Stimulated activated CD8-positive, alpha-beta memory T cell treated with anti-CD3 and anti-CD28 coated beads, Interleukin-15, amount 100 ng/mL, for 48 hours (primary cell): ENCODE data around the gene NHS.
"Not testable (repeated sequence)": the region's sequence is repeated elsewhere in the genome, so short reads cannot be mapped to it uniquely, and the experiment has no call there.

Source experiments
- DNase-seq, 2 donors: peaks; one replicate each; pipeline ENCODE4 v3.0.0-alpha.2; 2020; ENCODE audit warnings: low read depth in 2 of 2

NHS gene

GRCh38 chrX:17405225-17405969, 30.4 kb downstream of the NHS start:
- no peak for DNase-seq

GRCh38 chrX:17409566-17410290, 34.7 kb downstream of the NHS start:
- DNase-seq, result no peak

- no peak for DNase-seq
Observed at GRCh38 chrX:17410651-17411050, 35.7 kb downstream of the NHS start.

- DNase-seq, result no peak
Observed at GRCh38 chrX:17411205-17411604, 36.2 kb downstream of the NHS start.

DNA sequence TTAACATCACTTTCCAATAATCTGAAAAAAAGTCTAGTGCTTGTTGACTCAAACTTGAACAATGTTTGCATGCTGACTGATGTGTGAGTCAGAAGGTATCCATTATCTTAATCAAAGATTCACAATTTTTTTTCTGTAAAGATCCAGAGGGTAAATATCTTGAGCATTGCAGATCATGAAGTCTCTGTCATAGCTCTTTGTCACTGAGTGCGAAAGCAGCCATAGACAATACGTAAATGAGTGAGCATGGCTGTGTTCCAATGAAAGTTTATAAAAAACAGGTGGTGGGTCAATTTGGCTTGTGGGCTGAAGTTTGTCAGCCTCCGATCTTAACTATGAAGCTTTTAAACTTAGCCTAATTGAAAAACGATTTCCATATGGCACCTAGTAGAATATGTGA, 37.7 kb downstream of the NHS start:
- no peak for DNase-seq

DNA sequence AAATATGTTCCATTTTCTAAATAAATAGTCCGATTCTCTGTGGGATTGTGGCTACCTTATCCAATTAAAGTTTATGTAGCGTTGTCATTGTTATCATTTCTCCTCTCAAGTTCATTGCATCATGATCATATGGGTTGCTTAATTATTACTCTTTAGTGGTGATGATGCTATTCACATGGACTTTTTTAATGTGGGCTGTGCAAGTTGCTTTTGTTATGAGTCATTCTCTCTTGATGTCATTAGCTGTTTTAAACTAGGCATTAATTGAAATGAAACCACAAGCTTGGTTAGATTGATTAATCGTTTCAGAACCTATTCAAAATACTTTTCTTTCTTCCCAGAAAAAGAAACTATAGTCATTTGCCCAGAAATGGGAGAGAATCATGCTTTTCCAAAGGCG, 38.2 kb downstream of the NHS start:
- no peak for DNase-seq

DNA sequence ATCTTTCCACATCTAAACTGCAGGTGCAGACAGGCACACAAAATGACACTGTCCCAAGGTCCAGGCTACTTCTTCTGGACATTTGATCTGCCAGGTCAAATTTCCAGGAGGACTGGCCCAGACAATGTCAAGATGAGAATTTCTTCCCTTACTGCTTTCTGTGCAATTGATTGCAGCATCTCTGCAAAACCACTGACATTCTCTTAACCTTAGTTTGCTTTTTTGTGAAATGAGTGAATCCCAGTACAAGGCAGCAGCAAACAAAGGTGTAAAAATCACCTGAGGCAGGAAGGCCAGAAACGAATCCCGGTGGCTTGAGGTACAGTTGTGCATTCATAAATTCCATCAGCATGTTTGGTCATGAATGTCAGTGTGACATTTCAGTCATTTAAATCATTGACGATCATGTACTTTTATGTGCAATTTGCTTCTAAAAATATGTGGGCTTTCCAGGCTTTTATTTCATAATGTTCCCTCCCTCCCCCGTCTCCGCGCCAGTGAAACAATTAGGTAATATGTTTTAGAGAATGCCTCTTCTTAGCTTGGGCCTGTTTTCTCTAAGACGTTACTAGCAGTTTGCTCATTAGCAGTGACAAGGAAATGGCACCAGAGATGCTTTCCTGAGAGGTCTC, 39.1 kb downstream of the NHS start:
- no peak for DNase-seq

DNA sequence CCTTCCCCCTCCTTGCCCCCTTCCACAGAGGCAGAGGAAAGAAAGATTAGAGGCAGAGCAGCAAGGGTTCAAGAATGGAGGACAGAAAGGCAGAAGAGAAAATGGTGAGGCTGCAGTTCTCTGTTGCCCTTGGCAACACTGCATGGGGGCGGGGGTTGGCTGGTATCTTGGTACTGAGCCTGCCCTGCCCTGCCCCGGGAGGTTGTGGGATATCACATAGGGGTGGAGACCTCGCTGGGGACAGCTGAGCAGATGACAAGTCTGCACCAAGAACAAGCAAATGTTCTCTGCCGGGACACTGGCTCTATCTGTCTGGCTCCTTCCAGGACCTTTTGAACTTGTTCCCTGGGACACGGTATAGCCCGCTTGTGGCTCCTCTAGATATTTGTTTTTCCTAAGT, 39.8 kb downstream of the NHS start:
- DNase-seq, result no peak

DNA sequence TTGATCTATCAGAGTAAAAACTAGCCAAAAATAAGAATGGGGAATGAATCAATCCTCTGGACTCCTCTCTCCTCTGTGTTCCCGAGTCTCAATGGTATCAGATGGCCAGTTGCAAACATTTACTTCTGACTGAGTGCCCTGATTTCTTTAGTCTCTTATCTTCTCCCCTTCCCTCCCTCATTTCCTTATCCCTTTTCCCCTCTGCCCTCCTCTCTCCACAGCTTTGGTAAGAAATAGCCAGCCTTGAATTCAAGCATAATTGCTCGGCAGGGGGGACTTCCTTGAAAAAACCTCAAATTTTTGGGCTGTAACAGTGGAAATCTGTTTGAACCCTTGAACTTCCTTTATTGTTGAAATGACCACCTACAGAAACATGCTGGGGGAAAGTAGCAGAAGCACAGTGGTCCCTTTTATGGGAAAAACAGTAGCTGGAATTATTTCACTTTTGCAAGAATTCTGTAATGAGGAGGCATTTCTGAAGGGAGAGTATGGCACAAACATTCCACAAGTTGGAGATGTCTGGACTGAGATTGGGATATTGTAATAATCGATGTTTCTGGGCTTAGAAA, 40.3 kb downstream of the NHS start:
- no peak for DNase-seq

GRCh38 chrX:17417372-17417771, 42.4 kb downstream of the NHS start:
- DNase-seq, result no peak

DNA sequence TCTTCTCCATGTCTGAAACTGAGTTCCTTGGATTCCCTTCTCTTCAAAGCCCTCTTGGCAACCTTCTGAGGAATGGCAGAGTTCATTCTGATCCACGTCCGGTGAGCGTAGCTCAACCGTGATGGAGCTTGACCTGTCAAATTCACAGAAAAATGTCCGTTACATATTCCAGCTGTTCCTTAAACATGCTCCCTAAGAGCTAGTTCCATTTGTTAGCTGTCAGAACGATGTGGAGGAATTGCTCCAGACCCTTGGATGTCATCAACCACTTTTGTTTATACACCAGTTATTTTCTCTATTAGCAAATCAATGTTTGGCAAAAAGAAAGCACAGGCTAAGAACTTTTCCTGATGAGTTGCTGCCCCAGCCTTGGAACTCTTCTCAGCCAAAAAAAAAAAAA, 50.1 kb downstream of the NHS start:
- DNase-seq, result no peak

DNA sequence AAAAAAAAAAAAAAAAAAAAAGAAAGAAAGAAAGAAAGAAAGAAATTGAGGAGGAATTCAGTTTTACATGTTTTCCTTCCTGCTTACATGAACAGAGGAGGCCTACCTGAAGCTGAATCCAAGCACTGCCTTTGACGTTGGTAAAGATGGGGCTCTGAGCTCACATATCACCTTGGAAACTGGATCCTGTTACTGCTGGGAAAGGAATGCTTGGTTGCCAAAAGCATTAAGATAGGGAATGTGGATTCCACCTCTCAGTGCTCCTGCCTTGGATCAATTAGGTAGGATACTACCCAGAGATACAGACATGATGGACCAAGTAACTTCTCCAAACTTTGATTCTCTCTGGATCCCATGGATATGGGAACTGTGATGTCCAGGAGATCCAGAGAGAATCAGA, 50.6 kb downstream of the NHS start:
- DNase-seq, result no peak

GRCh38 chrX:17431171-17431570, 56.2 kb downstream of the NHS start:
- no peak for DNase-seq

GRCh38 chrX:17432158-17432557, 57.2 kb downstream of the NHS start:
- DNase-seq, result no peak

DNA sequence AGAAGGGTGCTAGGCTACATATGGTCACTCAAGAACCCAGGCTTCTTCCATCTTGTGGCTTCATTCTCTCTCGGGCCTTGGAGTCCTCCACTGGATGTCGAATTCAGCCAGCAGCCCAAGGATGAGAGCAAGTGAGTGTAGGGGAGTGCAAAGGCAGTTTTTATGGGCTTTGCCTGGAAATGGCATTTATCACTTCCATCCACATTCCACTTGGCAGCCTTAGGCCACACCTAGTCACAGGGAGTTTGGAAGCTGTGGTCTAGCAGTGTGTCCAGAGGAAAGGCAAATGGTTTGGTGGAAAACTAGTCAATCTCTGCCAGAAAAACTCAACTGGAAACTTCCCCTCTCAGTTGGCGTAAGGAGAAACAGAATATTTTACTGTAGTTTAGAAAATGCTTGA, 59.0 kb downstream of the NHS start:
- no peak for DNase-seq

DNA sequence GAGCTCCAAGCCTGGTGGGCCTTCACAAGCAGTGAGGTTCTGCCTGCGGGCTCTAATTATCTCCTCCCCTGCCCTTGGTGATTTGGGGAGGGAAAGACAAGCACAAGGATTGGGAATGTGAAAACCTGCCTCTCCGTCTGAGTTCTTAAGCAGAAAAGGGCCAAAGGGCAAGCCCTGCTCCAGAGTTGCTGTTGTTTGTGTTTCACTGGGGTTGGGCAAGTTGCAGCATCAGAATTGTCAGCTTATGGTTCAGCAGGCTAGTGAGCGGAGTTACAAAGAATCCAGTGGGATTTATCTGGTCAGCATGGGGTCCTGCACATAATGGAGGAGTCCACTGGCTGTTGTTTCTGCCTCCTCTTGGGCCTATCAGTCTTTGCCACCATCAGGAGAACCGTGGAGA, 60.5 kb downstream of the NHS start:
- DNase-seq, result no peak

- no peak for DNase-seq
Observed at GRCh38 chrX:17438221-17438620, 63.2 kb downstream of the NHS start.

DNA sequence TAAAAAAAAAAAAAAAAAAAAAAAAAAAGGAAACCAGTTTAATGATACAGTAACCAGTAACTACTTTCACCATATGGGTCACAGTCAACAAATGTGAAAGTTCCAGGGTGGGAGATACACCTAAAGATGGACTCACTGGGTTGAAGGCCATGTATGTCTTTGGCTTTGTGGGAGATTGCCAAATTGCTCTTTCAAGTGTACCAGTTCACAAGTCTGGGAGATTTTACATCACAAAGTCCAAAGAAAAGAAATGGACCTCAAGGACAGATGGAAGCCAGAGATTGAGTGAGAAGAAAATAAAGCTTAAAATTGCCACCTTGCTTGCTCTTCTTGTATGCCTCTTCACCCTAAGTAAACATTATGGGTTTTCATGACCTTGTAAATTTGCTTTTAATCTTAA, 65.3 kb downstream of the NHS start:
- DNase-seq, result no peak

DNA sequence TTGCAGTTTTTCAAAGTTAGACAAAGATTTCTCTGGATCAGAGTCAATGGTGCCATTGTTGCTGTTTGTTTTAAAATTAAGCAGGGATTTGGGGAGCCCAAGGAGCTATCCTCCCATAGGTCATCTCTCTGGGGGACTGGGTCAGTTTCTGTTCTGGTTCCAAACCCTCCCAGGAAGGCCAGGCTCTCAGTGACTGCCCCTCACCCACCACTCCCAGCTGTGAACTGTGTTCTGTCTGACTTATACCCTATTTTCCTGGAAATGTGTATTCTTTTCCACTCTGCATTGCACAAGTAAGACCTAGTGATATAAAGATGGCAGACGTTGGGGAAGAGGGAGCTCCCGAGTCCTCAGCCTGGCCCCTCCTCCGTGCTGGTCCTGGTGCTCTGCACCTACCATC, 65.8 kb downstream of the NHS start:
- DNase-seq, result no peak

GRCh38 chrX:17441965-17442364, 67.0 kb downstream of the NHS start:
- no peak for DNase-seq

DNA sequence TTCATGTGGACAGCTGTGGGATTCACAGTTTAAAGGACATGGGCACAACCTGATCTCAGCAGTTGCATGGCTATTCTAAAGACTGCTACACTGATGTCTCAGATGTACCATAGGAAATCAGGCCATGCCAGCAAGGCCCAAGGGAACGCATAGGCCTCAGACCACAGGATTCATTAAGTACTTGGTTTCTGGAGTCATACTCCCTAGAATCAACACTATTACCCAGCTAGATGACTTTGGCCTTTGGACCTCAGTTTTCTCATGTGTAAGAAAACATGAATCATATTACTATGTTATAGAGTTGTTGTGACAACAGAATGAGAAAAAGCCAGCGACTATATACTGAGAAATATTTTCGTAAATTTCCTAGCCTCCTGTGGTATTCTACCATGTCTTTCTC, 67.9 kb downstream of the NHS start:
- DNase-seq, result no peak

DNA sequence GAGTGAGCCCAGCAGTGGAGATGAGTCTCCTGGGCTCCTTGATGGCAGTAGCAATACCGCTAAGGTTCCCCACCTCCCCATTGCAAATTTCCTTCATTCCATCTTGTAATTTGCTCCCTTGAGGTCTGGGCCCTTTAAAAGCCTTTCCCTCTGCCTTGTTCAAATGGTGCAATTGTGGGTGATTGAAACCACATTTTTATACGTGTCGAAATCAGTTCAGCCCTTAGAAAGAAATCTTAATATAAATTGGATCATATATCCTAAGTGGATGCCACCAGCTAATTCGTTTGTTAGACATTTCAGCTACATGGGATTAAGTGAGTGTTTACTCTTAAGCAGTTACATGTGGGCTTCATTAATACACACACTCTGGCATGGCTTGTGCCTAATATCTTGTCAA, 68.6 kb downstream of the NHS start:
- no peak for DNase-seq

DNA sequence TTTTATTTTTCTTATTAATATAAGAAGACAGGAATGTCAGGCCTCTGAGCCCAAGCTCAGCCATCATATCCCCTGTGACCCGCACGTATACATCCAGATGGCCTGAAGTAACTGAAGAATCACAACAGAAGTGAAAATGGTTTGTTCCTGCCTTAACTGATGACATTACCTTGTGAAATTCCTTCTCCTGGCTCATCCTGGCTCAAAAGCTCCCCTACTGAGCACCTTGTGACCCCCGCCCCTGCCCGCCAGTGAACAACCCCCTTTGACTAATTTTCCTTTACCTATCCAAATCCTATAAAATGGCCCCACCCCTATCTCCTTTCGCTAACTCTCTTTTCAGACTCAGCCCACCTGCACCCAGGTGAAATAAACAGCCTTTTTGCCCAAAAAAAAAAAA, 71.3 kb downstream of the NHS start:
- DNase-seq, result not testable (repeated sequence)
